ENCODE data around the gene RASL11A. TPM values are rescaled to one million over a fixed set of nuclear protein-coding genes. Genes with fewer than 3 reads are reported as not detected.

RASL11A gene
- total and polyA plus RNA-seq, 8 donors: 1.4 to 6.6 (median 3.1) TPM

DNA sequence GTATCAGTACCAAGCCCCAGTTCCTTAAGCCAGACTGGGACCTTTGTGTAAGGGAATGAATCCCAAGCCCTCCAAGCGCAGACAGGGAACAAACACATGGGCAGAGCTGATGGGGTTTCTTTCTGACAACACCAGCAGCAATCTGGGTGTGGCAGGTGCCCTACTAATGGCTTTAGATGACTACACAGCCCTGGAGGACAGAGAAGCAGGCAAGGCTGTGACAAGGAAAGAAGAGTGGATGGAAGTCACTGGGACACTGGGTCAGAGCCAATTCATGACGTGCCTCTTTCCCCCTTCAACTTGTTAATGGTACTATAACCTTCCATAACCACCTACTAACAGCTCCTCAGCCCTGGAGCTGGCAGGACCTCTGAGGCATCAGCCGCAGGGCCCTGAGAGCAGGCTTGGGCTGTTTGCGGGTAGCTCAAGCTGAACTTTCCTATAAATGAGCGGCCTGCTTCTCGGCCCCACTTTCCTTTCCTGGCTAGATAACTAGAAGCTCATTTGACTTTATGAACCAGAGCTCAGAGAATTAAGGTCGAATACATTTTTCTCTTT, 38.9 kb downstream of the RASL11A start:
- H3K4me1 ChIP-seq: no peaks in the 10 kb centered on the region
- DNase-seq (no peak), FAIRE-seq (no peak), ATAC-seq (no peak)
- WGBS, 2 donors: 57 to 67% methylated on average over 7 of the region's 7 CpGs
- no peak overlapping the region for H3K4me3 ChIP-seq
- no peak overlapping the region for H3K27ac ChIP-seq
- no peak for TF ChIP-seq CTCF (IDR thresholded peaks at IDR 0.05)
- H3K36me3 ChIP-seq: no peaks in the 10 kb centered on the region
- intact Hi-C loops (cut with DNase I): no loop called here
- H3K9me3 ChIP-seq: no peaks in the 10 kb centered on the region
- no peaks in the 10 kb centered on the region for H3K27me3 ChIP-seq

- Histone ChIP-seq H3K4me1 (no peaks in the 10 kb centered on the region), H3K27ac (no peak overlapping the region), H3K9me3 (no peaks in the 10 kb centered on the region), H3K36me3 (no peaks in the 10 kb centered on the region), H3K4me3 (no peak overlapping the region), H3K27me3 (peaks cover 0 to 4% (median 0%) of the 10 kb centered on the region in 4 donors)
- ATAC-seq (no peak), FAIRE-seq (no peak), DNase-seq (no peak)
- WGBS, 2 donors: 70 to 75% methylated on average over 9 of the region's 9 CpGs
- no peak for TF ChIP-seq CTCF (IDR thresholded peaks at IDR 0.05)
- intact Hi-C loops (cut with DNase I): no loop called here
Observed at GRCh38 chr13:27309967-27310598, 39.5 kb downstream of the RASL11A start.

- no peak overlapping the region for H3K4me3 ChIP-seq
- no peak for TF ChIP-seq CTCF (IDR thresholded peaks at IDR 0.05)
Observed at GRCh38 chr13:27310946-27311345, 40.3 kb downstream of the RASL11A start.

GRCh38 chr13:27311518-27312210, 41.0 kb downstream of the RASL11A start:
- TF ChIP-seq CTCF (IDR thresholded peaks at IDR 0.05): no peak
- Histone ChIP-seq H3K27ac (no peak overlapping the region), H3K4me3 (no peak overlapping the region), H3K9me3 (no peaks in the 10 kb centered on the region), H3K27me3 (peaks cover 0 to 4% (median 2%) of the 10 kb centered on the region in 4 donors), H3K36me3 (no peaks in the 10 kb centered on the region), H3K4me1 (no peaks in the 10 kb centered on the region)
- FAIRE-seq: no peak
- DNase-seq: no peak
- 68 to 79% methylated on average over 6 of the region's 6 CpGs for WGBS, 2 donors
- intact Hi-C loops (cut with DNase I): no loop called here
- no peak for ATAC-seq

More at GRCh38 chr13:27310946-27311345, 40.3 kb downstream of the RASL11A start:
- no peak for FAIRE-seq
- Histone ChIP-seq H3K9me3 (no peaks in the 10 kb centered on the region), H3K27me3 (peaks cover 0 to 4% (median 0%) of the 10 kb centered on the region in 4 donors), H3K4me1 (no peaks in the 10 kb centered on the region), H3K36me3 (no peaks in the 10 kb centered on the region), H3K27ac (no peak overlapping the region)
- intact Hi-C loops (cut with DNase I): no loop called here
- no peak for DNase-seq
- no peak for ATAC-seq
- 23 to 35% methylated on average over 2 of the region's 2 CpGs for WGBS, 2 donors

DNA sequence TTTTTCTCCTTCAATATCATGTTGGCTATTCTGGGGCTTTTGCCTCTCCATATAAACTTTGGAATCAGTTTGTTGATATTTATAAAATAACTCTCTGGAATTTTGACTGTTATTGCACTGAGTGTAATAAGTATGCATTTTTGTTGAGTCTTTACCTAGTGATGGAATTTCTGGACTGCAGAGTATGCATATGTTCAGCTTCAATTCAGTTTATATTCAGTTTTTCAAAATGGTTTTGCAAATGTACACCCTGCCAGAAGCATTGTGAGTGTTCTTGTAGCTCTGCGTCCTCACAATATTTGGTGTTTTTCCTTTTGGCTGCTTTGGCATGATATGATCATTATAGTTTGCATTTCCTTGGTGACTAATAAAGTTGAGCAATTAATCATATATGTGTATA, 43.1 kb downstream of the RASL11A start:
- WGBS, 2 donors: 93 to 96% methylated on average over 1 of the region's 1 CpG
- intact Hi-C loops (cut with DNase I): no loop called here
- FAIRE-seq: no peak

More for the DNA sequence above, 43.1 kb downstream of the RASL11A start:
- no peak for ATAC-seq
- H3K27me3 ChIP-seq: peaks cover 0 to 4% (median 2%) of the 10 kb centered on the region in 4 donors
- no peak for DNase-seq
- no peak overlapping the region for H3K27ac ChIP-seq
- H3K4me3 ChIP-seq: no peak overlapping the region
- H3K4me1 ChIP-seq: no peaks in the 10 kb centered on the region
- no peak for TF ChIP-seq CTCF (IDR thresholded peaks at IDR 0.05)
- H3K36me3 ChIP-seq: no peaks in the 10 kb centered on the region
- no peaks in the 10 kb centered on the region for H3K9me3 ChIP-seq
